NT2/D1 (cell line): ENCODE data around the gene P2RY6.

Experiments
- YY1 ChIP-seq: IDR thresholded peaks from 2 replicates; pipeline ENCODE4 v1.6.1; 2011; ENCODE audit not compliant: insufficient read length, insufficient read depth
- ZNF274 ChIP-seq: IDR thresholded peaks from 2 replicates; pipeline ENCODE4 v1.6.1; 2011; ENCODE audit warnings: mild to moderate bottlenecking, low read depth, low read length

DNA sequence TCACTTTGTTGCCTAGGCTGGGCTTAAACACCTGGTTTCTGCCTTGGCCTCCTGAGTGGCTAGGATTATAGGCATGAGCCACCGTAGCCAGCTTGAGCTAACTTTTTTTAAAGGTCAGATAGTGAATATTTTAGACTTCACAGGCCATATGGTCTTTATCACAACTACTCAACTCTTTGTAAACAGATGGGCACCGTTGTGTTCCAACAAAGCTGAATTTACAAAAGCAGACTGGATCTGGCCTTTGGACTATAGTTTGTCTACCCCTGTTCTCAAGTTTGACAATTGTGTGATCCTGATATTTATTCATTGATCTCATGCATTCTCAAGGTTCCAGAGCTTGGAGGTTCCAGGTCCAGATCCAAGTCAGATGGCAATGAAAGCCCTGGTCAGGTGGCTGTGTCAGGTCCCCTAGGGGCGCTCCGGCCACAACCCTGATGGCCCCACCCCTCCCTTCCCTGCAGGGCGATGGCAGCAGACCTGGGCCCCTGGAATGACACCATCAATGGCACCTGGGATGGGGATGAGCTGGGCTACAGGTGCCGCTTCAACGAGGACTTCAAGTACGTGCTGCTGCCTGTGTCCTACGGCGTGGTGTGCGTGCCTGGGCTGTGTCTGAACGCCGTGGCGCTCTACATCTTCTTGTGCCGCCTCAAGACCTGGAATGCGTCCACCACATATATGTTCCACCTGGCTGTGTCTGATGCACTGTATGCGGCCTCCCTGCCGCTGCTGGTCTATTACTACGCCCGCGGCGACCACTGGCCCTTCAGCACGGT, 38.3 kb upstream of the P2RY6 start:
- TF ChIP-seq YY1 (no peak), ZNF274 (no peak)
